Measurements from ENCODE around the gene TMEM115. TPM values are rescaled to one million over a fixed set of nuclear protein-coding genes. Genes with fewer than 3 reads are reported as not detected.

Gene TMEM115
- total and polyA plus RNA-seq, 2 of the 4 experiments (the other 2 are of a cell fraction), result 35.3 to 47.3 TPM

GRCh38 chr3:50354186-50354764 is 5.0 kb downstream of the TMEM115 start:
- H4K91ac ChIP-seq (ENCODE audit: insufficient read depth, low read depth, low read length), result no peak overlapping the region
- no peak for DNase-seq
- peaks cover 53% of the 10 kb centered on the region for H4K20me1 ChIP-seq (ENCODE audit: insufficient read depth, low read length)
- WGBS, 2 experiments (ENCODE audit: extremely low coverage in 2 of 2, insufficient read length in 1 of 2), result 63% methylated on average over 2 of the region's 5 CpGs; no CpG with 5 or more reads in 1 of the 2 experiments
- H2BK5ac ChIP-seq (ENCODE audit: low read depth, low read length, poor library complexity, severe bottlenecking), result no peak overlapping the region
- no peak overlapping the region for H2AK5ac ChIP-seq (ENCODE audit: low read depth, low read length)
- ATAC-seq (ENCODE audit: low read depth), result no peak
- H3K9me3 ChIP-seq (ENCODE audit: control insufficient read depth, insufficient read depth, low read length), result no peaks in the 10 kb centered on the region
- peaks cover 22 to 78% of the 10 kb centered on the region in 2 experiments for H3K79me1 ChIP-seq (ENCODE audit: low read depth in 1 of 2, low read length in 2 of 2)
- H3K4me2 ChIP-seq (ENCODE audit: low read depth, low read length), result no peak overlapping the region
- peaks cover 44% of the 10 kb centered on the region for H3K36me3 ChIP-seq (ENCODE audit: control insufficient read depth, insufficient read depth, low read length)
- dilution Hi-C loops (cut with HindIII; ENCODE audit: low sequenced_read_pairs, unreplicated experiment) (no loop called here), in situ Hi-C loops (cut with MboI; ENCODE audit: low sequenced_read_pairs) (no loop called here), intact Hi-C loops (cut with micrococcal nuclease) (no loop called here)
- no peak overlapping the region for H3K14ac ChIP-seq (replicated peaks; ENCODE audit: low read depth, low read length)
- ChIA-PET CTCF (no interaction called here), POLR2A (ENCODE audit: unreplicated experiment) (interaction anchor here (0.5 kb wide), 1 partner anchor 11 kb away, joined by 4 read pairs; no protein-coding TSS in a partner anchor)
- peaks cover 17% of the 10 kb centered on the region; the same call in 1 of the 2 replicates for H3K9me1 ChIP-seq (ENCODE audit: insufficient read depth, low read length)
- no peak overlapping the region for H3K4ac ChIP-seq (ENCODE audit: low read depth, low read length)
- no peak overlapping the region for H2BK120ac ChIP-seq (ENCODE audit: low read depth, low read length)
- TF ChIP-seq POLR2A (IDR thresholded peaks at IDR 0.05; ENCODE audit: low read depth, low read length) (no peak), RAD21 (IDR thresholded peaks at IDR 0.05; ENCODE audit: low read length) (no peak), SMC3 (IDR thresholded peaks at IDR 0.05; ENCODE audit: low read depth, low read length) (no peak), RCOR1 (IDR thresholded peaks at IDR 0.05; ENCODE audit: insufficient replicate concordance, low read length) (no peak), CHD1 (IDR thresholded peaks at IDR 0.05; ENCODE audit: low read depth, low read length) (no peak), MXI1 (IDR thresholded peaks at IDR 0.05; ENCODE audit: borderline replicate concordance, low read depth, low read length) (no peak), BHLHE40 (IDR thresholded peaks at IDR 0.05; ENCODE audit: low read depth, low read length) (no peak), MAFK (IDR thresholded peaks at IDR 0.05; ENCODE audit: low read depth, low read length) (no peak), FOS (IDR thresholded peaks at IDR 0.05; ENCODE audit: low read depth, low read length) (no peak), RFX5 (IDR thresholded peaks at IDR 0.05; ENCODE audit: low read depth, low read length) (no peak), CEBPB (IDR thresholded peaks at IDR 0.05; ENCODE audit: low read depth, low read length) (no peak), NFE2L2 (IDR thresholded peaks at IDR 0.05; ENCODE audit: low read depth, low read length) (no peak), MAZ (IDR thresholded peaks at IDR 0.05; ENCODE audit: borderline replicate concordance, low read depth, low read length) (no peak), USF2 (IDR thresholded peaks at IDR 0.05; ENCODE audit: low read depth, low read length) (no peak)
- TF ChIP-seq, protein P1, sequence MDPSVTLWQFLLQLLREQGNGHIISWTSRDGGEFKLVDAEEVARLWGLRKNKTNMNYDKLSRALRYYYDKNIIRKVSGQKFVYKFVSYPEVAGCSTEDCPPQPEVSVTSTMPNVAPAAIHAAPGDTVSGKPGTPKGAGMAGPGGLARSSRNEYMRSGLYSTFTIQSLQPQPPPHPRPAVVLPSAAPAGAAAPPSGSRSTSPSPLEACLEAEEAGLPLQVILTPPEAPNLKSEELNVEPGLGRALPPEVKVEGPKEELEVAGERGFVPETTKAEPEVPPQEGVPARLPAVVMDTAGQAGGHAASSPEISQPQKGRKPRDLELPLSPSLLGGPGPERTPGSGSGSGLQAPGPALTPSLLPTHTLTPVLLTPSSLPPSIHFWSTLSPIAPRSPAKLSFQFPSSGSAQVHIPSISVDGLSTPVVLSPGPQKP (IDR thresholded peaks at IDR 0.05; ENCODE audit: borderline replicate concordance, low read depth, low read length), result no peak
- TF ChIP-seq, protein P2, sequence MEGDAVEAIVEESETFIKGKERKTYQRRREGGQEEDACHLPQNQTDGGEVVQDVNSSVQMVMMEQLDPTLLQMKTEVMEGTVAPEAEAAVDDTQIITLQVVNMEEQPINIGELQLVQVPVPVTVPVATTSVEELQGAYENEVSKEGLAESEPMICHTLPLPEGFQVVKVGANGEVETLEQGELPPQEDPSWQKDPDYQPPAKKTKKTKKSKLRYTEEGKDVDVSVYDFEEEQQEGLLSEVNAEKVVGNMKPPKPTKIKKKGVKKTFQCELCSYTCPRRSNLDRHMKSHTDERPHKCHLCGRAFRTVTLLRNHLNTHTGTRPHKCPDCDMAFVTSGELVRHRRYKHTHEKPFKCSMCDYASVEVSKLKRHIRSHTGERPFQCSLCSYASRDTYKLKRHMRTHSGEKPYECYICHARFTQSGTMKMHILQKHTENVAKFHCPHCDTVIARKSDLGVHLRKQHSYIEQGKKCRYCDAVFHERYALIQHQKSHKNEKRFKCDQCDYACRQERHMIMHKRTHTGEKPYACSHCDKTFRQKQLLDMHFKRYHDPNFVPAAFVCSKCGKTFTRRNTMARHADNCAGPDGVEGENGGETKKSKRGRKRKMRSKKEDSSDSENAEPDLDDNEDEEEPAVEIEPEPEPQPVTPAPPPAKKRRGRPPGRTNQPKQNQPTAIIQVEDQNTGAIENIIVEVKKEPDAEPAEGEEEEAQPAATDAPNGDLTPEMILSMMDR (conservative IDR thresholded peaks at IDR 0.05; ENCODE audit: low read depth, low read length), result no peak
- no peak overlapping the region for H3K56ac ChIP-seq (ENCODE audit: extremely low read depth, insufficient read depth, low read length)
- no TSS peak for BruUV-seq (replicated peaks)
- H4K8ac ChIP-seq (ENCODE audit: low read depth in 2 of 2, low read length in 2 of 2), result no peak overlapping the region
- H2BK15ac ChIP-seq (ENCODE audit: low read depth, low read length), result no peak overlapping the region
- no peak overlapping the region for H3K4me3 ChIP-seq (ENCODE audit: insufficient read depth, low read depth, low read length)
- no peak overlapping the region for H2AK9ac ChIP-seq (replicated peaks; ENCODE audit: low read depth, low read length, poor library complexity)
- H3K27me3 ChIP-seq (ENCODE audit: control insufficient read depth, insufficient read depth, low read length), result no peaks in the 10 kb centered on the region
- peaks cover 35% of the 10 kb centered on the region for H3K4me1 ChIP-seq (ENCODE audit: control insufficient read depth, insufficient read depth, low read length)
- no peak overlapping the region for H2BK20ac ChIP-seq (ENCODE audit: low read depth, low read length)
- H2AFZ ChIP-seq (replicated peaks; ENCODE audit: low read length, poor library complexity), result no peak overlapping the region
- H3K9ac ChIP-seq (ENCODE audit: low read depth, low read length), result no peak overlapping the region
- no peak overlapping the region for H4K5ac ChIP-seq (ENCODE audit: low read depth, low read length)
- H3K27ac ChIP-seq (ENCODE audit: insufficient read depth, low read length), result no peak overlapping the region
- no peak overlapping the region for H3K18ac ChIP-seq (ENCODE audit: low read depth, low read length)
- no peak overlapping the region for H3K23ac ChIP-seq (ENCODE audit: low read depth, low read length)
